ENCODE measurements around the gene GPR142.
"Not testable (repeated sequence)": the region's sequence is repeated elsewhere in the genome, so short reads cannot be mapped to it uniquely, and the experiment has no call there.

The GPR142 gene

GRCh38 chr17:74393346-74393942 is 26.1 kb downstream of the GPR142 start:
- no peak for DNase-seq (ENCODE audit: low read depth)

GRCh38 chr17:74394275-74394950 is 27.1 kb downstream of the GPR142 start:
- no peak for DNase-seq (ENCODE audit: low read depth)

- DNase-seq (ENCODE audit: low read depth): no peak
Observed at GRCh38 chr17:74394977-74395376, 27.7 kb downstream of the GPR142 start.

GRCh38 chr17:74396567-74396966 is 29.3 kb downstream of the GPR142 start:
- no peak for DNase-seq (ENCODE audit: low read depth)

- DNase-seq (ENCODE audit: low read depth): no peak
Observed at GRCh38 chr17:74402048-74402447, 34.7 kb downstream of the GPR142 start.

GRCh38 chr17:74403512-74404137 is 36.3 kb downstream of the GPR142 start:
- no peak for DNase-seq (ENCODE audit: low read depth)

GRCh38 chr17:74404218-74404617 is 36.9 kb downstream of the GPR142 start:
- DNase-seq (ENCODE audit: low read depth): no peak

- no peak for DNase-seq (ENCODE audit: low read depth)
Observed at GRCh38 chr17:74404789-74405188, 37.5 kb downstream of the GPR142 start.

GRCh38 chr17:74405311-74405710 is 38.0 kb downstream of the GPR142 start:
- not testable (repeated sequence) for DNase-seq (ENCODE audit: low read depth)

- DNase-seq (ENCODE audit: low read depth): no peak
Observed at GRCh38 chr17:74407384-74407783, 40.1 kb downstream of the GPR142 start.

- DNase-seq (ENCODE audit: low read depth): no peak
Observed at GRCh38 chr17:74408262-74408661, 41.0 kb downstream of the GPR142 start.

GRCh38 chr17:74408815-74409214 is 41.5 kb downstream of the GPR142 start:
- no peak for DNase-seq (ENCODE audit: low read depth)

- DNase-seq (ENCODE audit: low read depth): no peak
Observed at GRCh38 chr17:74410001-74410443, 42.7 kb downstream of the GPR142 start.

GRCh38 chr17:74412581-74412980 is 45.3 kb downstream of the GPR142 start:
- DNase-seq (ENCODE audit: low read depth): no peak

GRCh38 chr17:74413491-74413890 is 46.2 kb downstream of the GPR142 start:
- no peak for DNase-seq (ENCODE audit: low read depth)

GRCh38 chr17:74414510-74414909 is 47.2 kb downstream of the GPR142 start:
- no peak for DNase-seq (ENCODE audit: low read depth)

- no peak for DNase-seq (ENCODE audit: low read depth)
Observed at GRCh38 chr17:74415608-74416396, 48.5 kb downstream of the GPR142 start.

GRCh38 chr17:74417178-74418045 is 50.1 kb downstream of the GPR142 start:
- DNase-seq (ENCODE audit: low read depth): no peak

GRCh38 chr17:74419928-74420411 is 52.7 kb downstream of the GPR142 start:
- DNase-seq (ENCODE audit: low read depth): no peak

All from activated T-cell treated with anti-CD3 and anti-CD28 coated beads for 24 hours (primary cell).